Occipital lobe (tissue), 2 donors: ENCODE results near the gene SNTG2. TPM values are rescaled to one million over a fixed set of nuclear protein-coding genes. Genes with fewer than 3 reads are reported as not detected.

Experiments
- DNase-seq: peaks from one replicate; lab custom pipeline; 2025; lab: John Stamatoyannopoulos, UW
- total RNA-seq: library from RNA; depleted of rRNA; stranded (reverse); fragments of >200 nt; gene quantifications from one replicate; pipeline ENCODE4 v1.2.3, GENCODE V29; 2014

Gene SNTG2
- total RNA-seq, 1 donor from 2014 or later: 4.1 TPM

- no peak for DNase-seq
Observed at GRCh38 chr2:987789-988188, 37.1 kb downstream of the SNTG2 start.

GRCh38 chr2:989781-990467 lies 39.3 kb downstream of the SNTG2 start:
- DNase-seq: no peak

DNA sequence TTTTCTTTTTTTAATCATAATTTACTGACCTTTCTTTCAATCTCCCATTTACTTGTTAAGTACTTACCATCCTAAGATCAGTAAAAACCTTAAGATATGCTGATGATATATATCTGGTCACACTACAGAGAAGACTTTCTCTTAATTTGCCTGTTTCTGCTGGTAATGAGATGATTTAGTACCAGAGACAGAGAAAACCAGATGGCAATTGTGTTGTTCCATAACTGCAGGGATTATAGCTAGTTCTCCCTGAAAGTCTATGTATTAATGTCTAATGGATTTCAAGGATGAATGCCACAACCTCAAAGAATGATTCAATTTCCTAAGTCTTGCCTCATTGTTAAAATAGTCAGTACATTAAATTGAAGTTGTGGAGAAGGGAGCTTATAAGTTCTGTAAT lies 40.3 kb downstream of the SNTG2 start:
- DNase-seq: no peak

DNA sequence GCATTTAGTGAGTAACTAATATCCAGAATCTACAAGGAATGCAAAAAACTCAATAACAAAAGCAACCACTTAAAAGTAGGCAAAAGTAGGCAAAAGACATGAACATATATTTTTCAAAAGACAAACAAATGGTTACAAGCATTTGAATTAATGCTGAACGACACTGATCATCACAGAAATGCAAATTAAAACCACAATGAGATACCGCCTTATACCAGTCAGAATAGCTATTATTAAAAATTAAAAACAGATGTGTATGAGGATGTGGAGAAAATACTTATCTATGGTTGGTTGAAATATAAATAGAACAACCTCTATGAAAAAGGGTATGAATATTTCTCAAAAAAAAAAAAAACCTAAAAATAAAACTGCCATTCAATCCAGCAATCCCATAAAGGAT lies 51.7 kb downstream of the SNTG2 start:
- DNase-seq: no peak

- DNase-seq: no peak
Observed at GRCh38 chr2:1004398-1004797, 53.7 kb downstream of the SNTG2 start.

- no peak for DNase-seq
Observed at GRCh38 chr2:1010415-1010930, 59.8 kb downstream of the SNTG2 start.

GRCh38 chr2:1011006-1011405 lies 60.4 kb downstream of the SNTG2 start:
- no peak for DNase-seq

- no peak for DNase-seq
Observed at GRCh38 chr2:1011985-1012384, 61.3 kb downstream of the SNTG2 start.

- no peak for DNase-seq
Observed at GRCh38 chr2:1014802-1015201, 64.2 kb downstream of the SNTG2 start.

DNA sequence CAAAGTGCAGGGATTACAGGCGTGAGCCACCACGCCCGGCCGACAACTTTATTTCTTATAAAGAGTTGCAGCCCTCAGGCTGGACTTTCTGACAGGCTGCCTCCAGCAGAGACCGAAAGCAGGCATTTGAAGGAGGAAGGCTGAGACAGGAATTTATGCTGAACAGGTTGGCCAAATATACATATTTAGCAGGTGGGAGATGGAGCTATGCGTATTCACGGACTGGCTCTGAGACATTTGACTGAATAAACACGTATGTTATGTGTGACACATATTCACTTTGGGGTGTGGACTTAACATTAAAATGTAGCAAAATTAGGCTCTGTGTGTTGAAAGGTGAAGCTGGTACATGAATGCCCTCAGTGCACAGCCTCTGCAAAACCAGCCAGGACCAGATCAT lies 65.9 kb downstream of the SNTG2 start:
- DNase-seq: no peak

DNA sequence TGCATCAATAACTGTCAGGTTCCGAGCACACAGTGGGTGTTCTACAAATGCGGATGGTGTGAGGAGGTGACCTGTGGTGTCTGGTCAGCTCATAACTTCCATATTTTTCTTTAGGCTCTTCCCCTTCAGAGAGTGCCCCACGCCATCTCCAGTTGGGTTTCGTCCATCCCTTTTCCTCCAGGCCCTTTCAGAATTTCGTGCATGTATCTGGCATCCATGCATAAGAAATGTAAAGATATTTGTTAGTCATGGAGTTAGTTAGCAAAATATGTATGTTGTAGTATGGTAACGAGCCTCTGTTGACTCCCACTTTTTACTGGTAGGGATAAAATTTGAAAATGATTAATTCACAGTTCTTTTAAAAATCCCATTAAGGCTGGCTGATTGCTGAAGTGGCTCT lies 67.2 kb downstream of the SNTG2 start:
- DNase-seq: no peak

DNA sequence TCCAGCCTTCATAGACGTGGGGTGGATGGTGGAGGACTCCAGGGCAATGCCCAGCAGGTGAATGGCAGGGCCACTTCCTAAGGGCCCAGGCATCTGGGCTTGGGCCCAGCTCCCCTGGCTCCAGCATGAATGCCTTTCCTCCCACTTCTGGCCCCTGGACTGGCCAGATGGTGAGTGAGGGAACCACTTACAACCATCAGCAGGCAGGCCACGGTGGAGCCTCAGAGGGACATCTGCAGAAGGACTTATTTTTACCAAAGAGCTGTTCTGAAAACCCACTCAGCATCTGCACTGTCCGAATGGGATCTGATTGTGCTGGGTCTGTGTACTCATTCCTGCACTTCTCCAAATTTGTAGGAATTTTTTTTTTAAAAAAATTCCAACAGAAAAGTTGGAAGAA lies 69.6 kb downstream of the SNTG2 start:
- DNase-seq: peak; percentile 1

- DNase-seq: no peak
Observed at GRCh38 chr2:1022178-1022577, 71.5 kb downstream of the SNTG2 start.

DNA sequence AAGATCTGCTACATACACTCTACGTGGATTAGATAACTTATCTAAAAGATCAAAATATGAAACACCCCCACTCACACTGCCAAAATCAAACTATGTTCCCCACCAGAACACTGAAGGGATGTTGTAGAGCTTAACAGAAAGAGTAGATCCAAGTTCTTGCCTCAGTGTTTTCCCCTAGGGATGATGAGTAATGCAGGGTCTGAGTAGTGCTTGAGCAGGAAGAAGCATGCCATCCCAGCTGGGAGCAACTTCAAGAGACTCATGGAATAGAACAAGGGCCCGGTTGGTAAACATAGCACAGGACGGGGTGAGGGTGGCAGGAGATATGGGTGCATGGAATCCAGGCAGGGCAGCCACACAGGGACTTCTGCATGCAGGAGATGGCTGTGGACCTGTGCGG lies 74.3 kb downstream of the SNTG2 start:
- no peak for DNase-seq

GRCh38 chr2:1026141-1026540 lies 75.5 kb downstream of the SNTG2 start:
- DNase-seq: no peak

DNA sequence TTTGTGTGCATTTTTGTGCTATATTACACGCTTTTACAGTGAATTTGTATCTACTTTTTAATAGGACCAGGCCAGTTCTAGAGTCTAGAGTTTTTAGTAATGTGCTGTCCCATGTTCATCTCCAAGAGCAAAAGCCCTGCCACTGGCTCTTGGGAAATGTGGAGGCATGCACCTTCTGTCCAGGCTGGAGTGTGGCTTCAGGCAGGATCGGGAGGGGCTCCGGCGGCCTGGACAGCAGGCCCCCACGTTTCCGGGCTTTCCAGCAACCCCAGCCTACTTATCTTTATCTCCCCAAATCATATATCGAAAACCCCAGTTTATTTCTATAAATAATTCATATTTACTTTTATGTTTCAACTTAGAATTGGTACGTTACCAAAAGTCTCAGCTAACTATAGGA lies 78.2 kb downstream of the SNTG2 start:
- no peak for DNase-seq

GRCh38 chr2:1032030-1032429 lies 81.4 kb downstream of the SNTG2 start:
- no peak for DNase-seq

- DNase-seq: no peak
Observed at GRCh38 chr2:1033069-1033468, 82.4 kb downstream of the SNTG2 start.

GRCh38 chr2:1037066-1037465 lies 86.4 kb downstream of the SNTG2 start:
- no peak for DNase-seq

- DNase-seq: no peak
Observed at GRCh38 chr2:1039549-1039948, 88.9 kb downstream of the SNTG2 start.

GRCh38 chr2:1041012-1041805 lies 90.6 kb downstream of the SNTG2 start:
- no peak for DNase-seq

DNA sequence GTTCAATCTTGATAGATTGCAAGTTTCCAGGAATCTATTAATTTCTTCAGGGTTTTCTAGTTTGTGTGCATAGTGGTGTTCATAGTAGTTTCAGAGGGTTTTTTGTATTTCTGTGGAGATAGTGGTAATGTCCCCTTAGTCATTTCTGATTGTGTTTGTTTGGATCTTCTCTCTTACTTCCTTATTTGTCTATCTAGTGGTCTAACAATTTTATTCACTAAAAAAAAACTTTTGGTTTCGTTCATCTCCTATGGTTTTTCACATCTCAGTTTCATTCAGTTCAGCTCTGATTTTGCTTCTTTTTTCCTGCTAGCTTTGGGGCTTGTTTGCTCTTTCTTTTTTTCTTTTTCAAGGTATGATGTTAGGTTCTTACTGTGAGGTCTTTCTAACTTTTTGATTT lies 94.5 kb downstream of the SNTG2 start:
- no peak for DNase-seq

DNA sequence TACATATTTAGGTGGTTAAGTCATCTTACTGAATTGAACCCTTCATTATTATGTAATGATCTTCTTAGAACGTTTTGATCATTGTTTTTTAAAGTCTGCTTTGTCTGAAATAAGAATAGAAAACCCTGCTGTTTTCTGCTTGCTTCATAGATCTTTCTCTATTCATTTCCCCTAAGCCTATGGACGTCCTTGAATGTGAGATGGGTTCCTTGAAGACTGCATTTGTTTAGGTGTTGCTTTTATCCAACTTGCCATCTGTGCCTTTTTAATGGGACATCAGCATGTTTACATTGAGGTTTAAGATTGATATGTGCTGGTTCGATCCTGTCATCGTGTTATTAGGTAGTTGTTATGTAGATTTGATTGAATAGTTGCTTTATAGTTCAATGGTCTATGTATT lies 95.4 kb downstream of the SNTG2 start:
- no peak for DNase-seq
